Uterus (tissue), 4 donors: Measurements from ENCODE around the gene AGFG2. TPM values are rescaled to one million over a fixed set of nuclear protein-coding genes. Genes with fewer than 3 reads are reported as not detected.
"Not testable (repeated sequence)": the region's sequence is repeated elsewhere in the genome, so short reads cannot be mapped to it uniquely, and the experiment has no call there.

Source experiments
- DNase-seq, 2 donors: peaks; one replicate each; pipeline ENCODE4 v3.0.0-alpha.2; 2019 to 2020
- H3K27ac ChIP-seq, 2 donors: fragments of 200-600 bp; sonication (generic); 1 replicate in 1 of 2; 2 replicates in 1 of 2; pipeline ENCODE4 v1.5.1; 2016 to 2018
- H3K27me3 ChIP-seq, 2 donors: fragments of 200-600 bp; sonication (generic); one replicate each; pipeline ENCODE4 v1.5.1; 2018 to 2019; ENCODE audit warnings: control low read depth in 1 of 2
- H3K36me3 ChIP-seq, 2 donors: fragments of 200-600 bp; sonication (generic); one replicate each; pipeline ENCODE4 v1.5.1; 2019; ENCODE audit warnings: control low read depth in 1 of 2
- H3K4me1 ChIP-seq, 2 donors: fragments of 200-600 bp; sonication (generic); one replicate each; pipeline ENCODE4 v1.5.1; 2018 to 2019; ENCODE audit warnings: control low read depth in 1 of 2
- H3K4me3 ChIP-seq, 2 donors: fragments of 200-600 bp; sonication (generic); 1 replicate in 1 of 2; 2 replicates in 1 of 2; pipeline ENCODE4 v1.5.1; 2018 to 2019; ENCODE audit warnings: mild to moderate bottlenecking in 1 of 2
- H3K9me3 ChIP-seq, 2 donors: fragments of 200-600 bp; sonication (generic); one replicate each; pipeline ENCODE4 v1.5.1; 2019; ENCODE audit warnings: control low read depth in 1 of 2
- POLR2A ChIP-seq, 2 donors: fragments of 450-650 bp; IDR thresholded peaks; one replicate each; pipeline ENCODE4 v1.6.1; 2016; ENCODE audit warnings: antibody characterized with exemption in 2 of 2, mild to moderate bottlenecking in 1 of 2, moderate library complexity in 1 of 2
- intact Hi-C: fragments of 100-400 bp; cut with DNase I; formaldehyde crosslinking; loops from one replicate; pipeline ENCODE4 v1.15.1; 2023; ENCODE audit warnings: low total_unique reads
- total RNA-seq, 4 donors: library from RNA; depleted of rRNA in 3 of 4; stranded (reverse); fragments of >200 nt in 3 of 4; gene quantifications; one replicate each; pipeline versions ENCODE4 v1.1.0 to v1.2.4, GENCODE V29; 2014 to 2023
- TF ChIP-seq, protein P1 (sequence below), 4 experiments: fragments of 200-600 bp in 2 of 4; fragments of 450-650 bp in 2 of 4; sonication (generic) in 2 of 4; IDR thresholded peaks; one replicate each; pipeline ENCODE4 v1.5.1; 2016 to 2019; ENCODE audit warnings: antibody characterized with exemption in 4 of 4, mild to moderate bottlenecking in 2 of 4, moderate library complexity in 1 of 4
- donor health status: DM: yes; HTN: yes; CAD: no.

AGFG2 gene
- total RNA-seq, 4 donors from 2014 or later, result 6.8 to 64.4 (median 20.4) TPM

DNA sequence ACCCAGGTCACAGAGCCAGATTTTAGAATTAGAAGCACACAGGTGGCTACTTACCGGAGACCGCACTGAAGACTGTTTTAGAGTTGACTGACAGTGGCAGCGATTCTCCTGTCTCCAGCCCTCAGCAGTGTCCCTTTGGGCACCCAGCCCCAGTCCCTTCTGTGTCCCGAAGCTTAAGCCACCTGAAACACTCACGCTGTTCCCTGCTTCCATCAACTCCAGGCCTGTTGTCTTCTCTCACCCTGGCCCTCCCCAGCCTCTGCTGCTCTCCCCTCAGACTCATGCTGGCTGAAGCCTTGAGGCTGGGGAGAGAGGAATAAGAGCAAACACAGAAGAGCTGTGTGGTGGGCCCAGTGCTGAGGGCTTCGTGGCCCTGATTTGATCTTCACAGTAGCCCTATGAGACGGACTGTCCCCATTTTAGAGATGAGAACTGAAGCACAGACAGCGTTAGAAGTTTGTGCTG, 24.1 kb downstream of the AGFG2 start:
- no peak overlapping the region for H3K27ac ChIP-seq
- no peaks in the 10 kb centered on the region for H3K27me3 ChIP-seq
- no peaks in the 10 kb centered on the region for H3K9me3 ChIP-seq
- DNase-seq, result no peak
- H3K36me3 ChIP-seq, result no peaks in the 10 kb centered on the region
- TF ChIP-seq POLR2A (IDR thresholded peaks at IDR 0.05), result no peak
- TF ChIP-seq, protein P1, sequence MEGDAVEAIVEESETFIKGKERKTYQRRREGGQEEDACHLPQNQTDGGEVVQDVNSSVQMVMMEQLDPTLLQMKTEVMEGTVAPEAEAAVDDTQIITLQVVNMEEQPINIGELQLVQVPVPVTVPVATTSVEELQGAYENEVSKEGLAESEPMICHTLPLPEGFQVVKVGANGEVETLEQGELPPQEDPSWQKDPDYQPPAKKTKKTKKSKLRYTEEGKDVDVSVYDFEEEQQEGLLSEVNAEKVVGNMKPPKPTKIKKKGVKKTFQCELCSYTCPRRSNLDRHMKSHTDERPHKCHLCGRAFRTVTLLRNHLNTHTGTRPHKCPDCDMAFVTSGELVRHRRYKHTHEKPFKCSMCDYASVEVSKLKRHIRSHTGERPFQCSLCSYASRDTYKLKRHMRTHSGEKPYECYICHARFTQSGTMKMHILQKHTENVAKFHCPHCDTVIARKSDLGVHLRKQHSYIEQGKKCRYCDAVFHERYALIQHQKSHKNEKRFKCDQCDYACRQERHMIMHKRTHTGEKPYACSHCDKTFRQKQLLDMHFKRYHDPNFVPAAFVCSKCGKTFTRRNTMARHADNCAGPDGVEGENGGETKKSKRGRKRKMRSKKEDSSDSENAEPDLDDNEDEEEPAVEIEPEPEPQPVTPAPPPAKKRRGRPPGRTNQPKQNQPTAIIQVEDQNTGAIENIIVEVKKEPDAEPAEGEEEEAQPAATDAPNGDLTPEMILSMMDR (IDR thresholded peaks at IDR 0.05), result no peak
- no peaks in the 10 kb centered on the region for H3K4me1 ChIP-seq
- intact Hi-C loops, result loop anchor here (10.0 kb wide), 1 partner anchor 122 kb away; no protein-coding TSS in a partner anchor
- H3K4me3 ChIP-seq, result no peak overlapping the region

DNA sequence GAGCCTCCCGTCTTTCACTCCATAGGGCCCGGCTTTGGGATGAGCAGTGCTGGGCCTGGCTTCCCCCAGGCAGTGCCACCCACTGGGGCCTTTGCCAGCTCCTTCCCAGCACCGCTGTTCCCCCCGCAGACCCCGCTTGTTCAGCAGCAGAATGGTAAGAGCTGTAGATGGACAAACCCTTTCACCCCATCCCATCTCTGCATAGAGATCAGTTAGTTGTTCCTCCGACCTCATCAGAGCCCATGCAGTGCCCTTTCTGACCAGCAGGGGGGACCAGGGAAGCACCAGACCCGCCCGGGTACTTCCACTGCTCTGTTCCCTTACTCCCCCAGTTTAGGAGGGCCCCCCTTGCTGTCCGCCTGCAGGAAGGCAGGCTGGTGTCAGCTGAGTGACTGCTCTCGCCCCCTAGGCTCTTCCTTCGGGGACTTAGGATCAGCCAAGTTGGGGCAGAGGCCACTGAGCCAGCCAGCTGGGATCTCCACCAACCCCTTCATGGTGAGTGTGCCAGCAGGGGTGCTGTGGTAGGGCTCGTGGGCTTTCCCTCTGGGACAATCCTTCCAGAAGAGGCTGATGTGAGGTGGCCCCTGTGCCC, 24.9 kb downstream of the AGFG2 start:
- intact Hi-C loops, result loop anchor here (10.0 kb wide), 1 partner anchor 121 kb away; no protein-coding TSS in a partner anchor
- Histone ChIP-seq H3K9me3 (no peaks in the 10 kb centered on the region), H3K4me3 (no peak overlapping the region), H3K27me3 (no peaks in the 10 kb centered on the region), H3K4me1 (no peaks in the 10 kb centered on the region), H3K27ac (peak overlapping the region in 1 of 2 donors; percentile 21), H3K36me3 (no peaks in the 10 kb centered on the region)
- DNase-seq, result peak; percentile 83 to 84
- TF ChIP-seq POLR2A (IDR thresholded peaks at IDR 0.05), result no peak
- TF ChIP-seq, protein P1 (IDR thresholded peaks at IDR 0.05), result peak; percentile 84 to 94 (median 88)

DNA sequence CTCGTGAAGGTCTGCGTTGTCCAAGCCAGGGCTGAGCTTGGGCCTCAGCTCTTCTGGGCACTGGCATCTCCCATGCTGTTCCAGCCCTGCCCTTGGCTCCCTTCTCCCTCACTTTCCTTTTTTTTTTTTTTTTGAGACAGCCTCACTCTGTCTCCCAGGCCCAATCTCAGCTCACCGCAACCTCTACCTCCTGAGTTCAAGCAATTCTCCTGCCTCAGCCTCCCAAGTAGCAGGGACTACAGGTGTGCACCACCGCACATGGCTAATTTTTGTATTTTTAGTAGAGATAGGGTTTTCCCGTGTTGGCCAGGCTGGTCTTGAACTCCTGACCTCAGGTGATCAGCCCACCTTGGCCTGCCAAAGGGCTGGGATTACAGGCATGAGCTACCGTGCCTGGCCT, 25.4 kb downstream of the AGFG2 start:
- not testable (repeated sequence) for DNase-seq, H3K4me1 ChIP-seq, H3K36me3 ChIP-seq, H3K4me3 ChIP-seq, H3K9me3 ChIP-seq, H3K27me3 ChIP-seq
- H3K27ac ChIP-seq, result peak overlapping the region in 1 of 2 donors; percentile 21
- intact Hi-C loops, result loop anchor here (10.0 kb wide), 1 partner anchor 120 kb away; no protein-coding TSS in a partner anchor

DNA sequence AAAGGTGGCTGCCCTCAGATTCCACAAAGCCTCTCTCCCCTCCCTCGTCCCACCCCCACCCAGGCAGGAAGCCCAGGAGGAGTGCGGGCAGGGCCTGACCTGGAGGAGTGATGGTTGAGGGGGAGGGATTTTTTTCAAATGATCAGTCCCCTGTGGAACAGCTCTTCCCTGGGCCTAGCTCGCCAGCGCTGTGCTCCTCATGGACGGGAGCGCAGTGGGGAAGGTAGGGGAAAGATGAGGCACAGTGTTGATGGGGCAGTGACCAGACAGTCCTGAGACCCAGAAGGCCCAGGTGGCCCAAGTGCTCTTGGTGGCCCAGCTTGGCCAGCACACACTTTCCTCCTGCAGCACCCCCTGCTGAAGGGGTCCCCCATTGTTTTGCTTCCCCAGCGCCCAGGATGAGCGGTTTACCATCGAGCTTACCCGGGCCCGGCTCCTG, 26.1 kb downstream of the AGFG2 start:
- peaks cover 0 to under 1% of the 10 kb centered on the region in 2 donors for H3K4me1 ChIP-seq
- no peak for DNase-seq
- H3K4me3 ChIP-seq, result no peak overlapping the region
- no peak for TF ChIP-seq POLR2A (IDR thresholded peaks at IDR 0.05)
- TF ChIP-seq, protein P1 (IDR thresholded peaks at IDR 0.05), result no peak
- H3K9me3 ChIP-seq, result no peaks in the 10 kb centered on the region
- intact Hi-C loops, result loop anchor here (10.0 kb wide), 1 partner anchor 120 kb away; no protein-coding TSS in a partner anchor
- no peaks in the 10 kb centered on the region for H3K27me3 ChIP-seq
- no peaks in the 10 kb centered on the region for H3K36me3 ChIP-seq
- H3K27ac ChIP-seq, result no peak overlapping the region

DNA sequence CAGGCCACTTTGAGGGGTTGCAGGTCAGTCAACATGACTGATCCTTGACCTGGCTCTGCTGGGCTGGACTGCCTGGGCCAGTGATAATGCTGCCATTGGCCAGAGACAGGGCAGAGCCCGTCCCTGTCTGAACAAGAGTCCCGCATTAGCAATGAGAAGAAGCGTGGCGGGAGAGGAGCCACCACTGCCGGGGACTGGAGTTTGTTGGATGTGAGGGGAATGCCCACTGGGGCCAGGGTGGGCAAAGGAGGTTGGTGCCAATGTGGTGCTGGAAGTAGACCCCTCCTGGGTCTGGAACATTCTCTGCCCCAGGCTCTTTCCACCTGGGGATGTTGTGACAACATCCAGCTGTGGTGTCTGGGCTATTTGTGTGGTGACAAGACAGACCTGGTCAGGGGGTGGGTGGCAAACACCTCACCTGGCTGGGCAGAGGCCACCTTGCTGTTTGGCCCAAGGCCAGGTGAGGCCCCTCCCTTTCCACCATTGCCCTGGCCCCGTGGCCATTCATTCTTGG, 27.1 kb downstream of the AGFG2 start:
- Histone ChIP-seq H3K4me1 (peaks cover 0 to 3% of the 10 kb centered on the region in 2 donors), H3K4me3 (no peak overlapping the region), H3K27ac (no peak overlapping the region), H3K27me3 (no peaks in the 10 kb centered on the region), H3K36me3 (no peaks in the 10 kb centered on the region), H3K9me3 (no peaks in the 10 kb centered on the region)
- TF ChIP-seq, protein P1 (IDR thresholded peaks at IDR 0.05), result no peak
- no peak for TF ChIP-seq POLR2A (IDR thresholded peaks at IDR 0.05)
- DNase-seq, result no peak
- intact Hi-C loops, result loop anchor here (10.0 kb wide), 1 partner anchor 119 kb away; no protein-coding TSS in a partner anchor
